OCI-M1 (cell line): Measurements from ENCODE around the gene ERC2.

Experiments used
- DNase-seq: peaks from one replicate; lab custom pipeline; 2025; lab: John Stamatoyannopoulos, UW

ERC2 gene

GRCh38 chr3:55492976-55493375 lies 975.3 kb downstream of the ERC2 start:
- no peak for DNase-seq

DNA sequence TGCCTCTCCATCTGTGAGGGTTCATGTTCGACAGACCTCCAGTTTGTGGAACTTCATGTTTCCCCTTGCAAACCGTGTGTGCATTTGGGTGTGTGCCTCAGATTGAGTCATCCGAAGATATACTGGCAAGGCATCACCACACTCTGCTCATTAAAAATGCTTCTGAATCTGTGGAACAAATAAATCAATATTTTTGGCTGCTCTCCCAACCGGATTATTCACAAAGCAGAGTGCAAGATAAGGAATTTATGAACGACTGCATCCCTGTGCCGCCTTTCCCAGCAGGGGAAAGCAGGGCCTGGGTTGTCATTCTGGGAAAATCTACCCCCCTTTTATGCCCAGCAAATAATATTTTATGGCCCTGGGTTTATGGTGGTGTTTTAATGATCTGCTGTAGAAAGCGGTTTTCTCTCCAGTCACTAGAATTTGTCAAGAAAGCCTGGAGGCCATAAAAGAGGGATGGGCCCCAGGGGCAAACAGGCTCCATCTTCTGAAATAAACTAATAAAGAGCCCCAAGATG lies 976.9 kb downstream of the ERC2 start:
- DNase-seq: no peak

- no peak for DNase-seq
Measured at GRCh38 chr3:55490276-55490913, 977.9 kb downstream of the ERC2 start.

DNA sequence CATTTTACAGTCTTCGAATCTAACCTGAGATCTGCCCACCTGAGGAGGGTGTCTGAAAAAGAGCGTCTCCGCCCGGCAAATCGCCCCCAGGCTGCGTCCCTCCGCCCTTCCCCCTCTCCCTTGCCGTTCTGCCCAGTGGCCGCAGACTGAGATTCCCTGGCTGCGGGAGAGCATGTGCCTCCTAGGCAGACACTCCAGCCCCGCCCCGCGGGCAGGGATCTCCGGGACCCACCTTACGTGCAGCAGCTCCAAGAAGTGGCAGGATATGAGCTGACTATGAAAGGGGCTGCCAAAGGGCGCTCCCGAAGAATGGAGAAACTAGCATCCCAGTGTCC lies 978.5 kb downstream of the ERC2 start:
- no peak for DNase-seq

- no peak for DNase-seq
Measured at GRCh38 chr3:55488398-55489055, 979.7 kb downstream of the ERC2 start.

DNA sequence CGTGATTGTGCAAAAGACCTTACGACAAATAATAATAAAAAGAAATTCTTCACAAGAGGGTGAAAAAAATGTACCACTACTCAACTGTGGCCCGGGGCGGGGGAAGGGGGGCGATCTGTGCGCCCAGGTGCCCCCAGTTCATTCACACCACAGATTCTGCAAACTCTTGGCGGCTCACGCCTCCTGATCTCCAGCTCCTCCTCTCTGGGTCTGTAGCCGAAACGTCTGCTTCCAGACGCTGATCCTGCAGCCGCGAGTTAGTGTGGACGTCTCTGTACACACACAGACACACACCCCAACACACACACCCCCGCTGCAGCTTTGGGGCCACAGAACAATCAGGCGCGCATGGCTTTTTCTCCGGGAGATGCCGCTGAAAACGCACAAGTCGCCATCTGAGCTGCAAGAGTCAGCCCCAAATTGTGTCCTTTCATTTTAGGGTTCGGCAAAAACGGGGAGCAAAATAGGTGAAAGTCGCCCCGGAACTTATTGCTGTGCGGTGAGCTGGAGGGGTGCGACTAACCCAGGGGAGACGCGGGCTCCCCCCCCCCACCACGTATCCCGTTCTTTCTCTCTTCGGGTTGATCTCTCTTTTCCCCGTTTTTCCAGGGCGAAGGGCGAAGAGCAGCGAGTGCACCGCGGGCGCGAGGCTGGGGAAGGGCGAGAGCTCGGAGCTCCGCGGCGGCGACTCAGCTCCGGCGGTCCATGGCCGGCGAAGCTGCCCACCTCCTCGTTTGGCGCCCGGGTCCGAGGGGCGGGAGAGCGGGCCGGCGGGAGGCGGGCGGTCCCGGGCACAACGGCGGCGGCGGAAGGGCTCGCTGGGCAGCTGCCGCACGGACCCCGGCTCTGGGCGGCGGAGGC lies 980.7 kb downstream of the ERC2 start:
- no peak for DNase-seq

- no peak for DNase-seq
Measured at GRCh38 chr3:55486857-55487380, 981.3 kb downstream of the ERC2 start, which contains the start of gene WNT5A. TSS of gene WNT5A (minus strand) at chr3:55487306. CDS start at chr3:55486985, 321 bp downstream.

DNA sequence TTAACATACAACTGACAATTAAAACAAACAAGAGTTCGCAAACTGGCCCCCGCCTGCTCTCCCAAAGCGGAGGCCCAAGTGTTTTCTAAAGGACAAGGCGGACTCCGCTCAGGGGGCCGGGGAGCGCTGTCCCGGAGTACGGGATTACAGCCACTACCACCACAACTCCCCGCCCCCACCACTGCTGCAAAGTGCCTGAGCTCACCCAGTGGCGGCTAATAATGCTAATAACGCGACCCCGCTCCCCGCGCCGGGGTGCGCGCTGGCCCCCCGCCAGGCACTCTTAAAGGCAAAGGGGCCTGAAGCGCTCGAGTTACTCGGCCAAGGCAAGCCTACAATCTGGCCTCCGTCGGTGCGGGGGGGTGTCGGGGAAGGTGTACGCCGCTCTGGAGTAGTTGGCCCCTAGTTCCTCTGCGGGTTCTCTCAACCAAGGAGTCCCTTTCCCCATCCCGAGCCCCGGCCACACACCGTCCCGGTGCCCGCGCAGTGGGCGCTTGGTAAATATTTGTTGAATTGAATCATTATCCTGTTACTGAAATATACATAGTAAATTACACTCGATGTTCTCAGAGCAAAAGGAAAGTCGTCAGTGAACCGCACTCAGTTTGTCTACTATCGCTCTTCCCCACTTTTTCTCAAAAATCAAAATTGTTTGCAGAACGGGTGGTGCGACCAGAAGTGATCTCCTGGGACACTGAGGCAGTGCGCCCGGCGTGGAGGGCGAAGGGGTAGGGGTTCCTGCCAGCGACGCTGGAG lies 982.0 kb downstream of the ERC2 start:
- no peak for DNase-seq

GRCh38 chr3:55484801-55485791 lies 983.2 kb downstream of the ERC2 start:
- peak; percentile 8 for DNase-seq

GRCh38 chr3:55484191-55484689 lies 984.0 kb downstream of the ERC2 start:
- DNase-seq: no peak

DNA sequence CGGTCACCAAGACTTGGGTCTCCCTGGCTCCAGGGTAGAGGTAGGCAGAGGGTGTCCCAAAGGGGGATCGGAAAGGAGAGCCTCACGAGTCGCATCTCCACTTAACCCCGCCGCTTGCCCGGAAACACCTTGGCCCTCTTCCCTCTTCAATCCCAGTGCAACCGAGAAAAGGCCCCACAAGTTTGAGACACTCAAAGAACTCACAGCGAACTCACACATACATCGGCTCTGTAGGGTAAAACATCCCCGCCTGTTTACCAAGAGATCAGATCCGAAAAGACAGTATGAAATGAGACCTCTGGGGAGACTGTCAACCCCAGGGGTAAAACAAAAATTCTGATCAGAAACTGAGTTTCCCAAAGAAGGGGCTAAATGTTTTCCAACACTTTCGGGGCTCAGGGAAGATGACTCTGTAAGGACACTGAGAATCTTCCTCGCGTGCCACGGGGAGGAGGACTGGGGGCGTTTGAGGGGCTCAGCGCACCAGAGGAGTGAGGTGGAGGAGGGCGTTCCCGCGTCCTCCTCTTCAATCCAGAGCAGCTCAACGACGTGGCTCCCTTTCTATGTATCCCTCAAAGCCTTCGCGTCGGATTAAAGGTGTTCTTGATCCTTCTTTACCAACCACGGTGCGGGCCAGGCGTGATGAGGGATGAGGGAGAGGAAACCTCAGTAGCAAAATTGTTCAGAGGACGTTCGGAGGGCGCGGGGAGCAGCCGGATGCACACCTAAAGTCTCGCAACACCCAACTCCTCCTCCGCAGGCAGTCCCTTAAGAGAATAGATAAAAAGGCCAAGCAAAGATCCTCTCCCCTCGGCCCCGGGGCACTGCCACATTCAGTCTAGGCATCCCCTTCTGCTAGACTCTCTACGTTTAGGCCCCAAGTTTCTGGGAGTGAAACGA lies 984.8 kb downstream of the ERC2 start:
- DNase-seq: no peak

- no peak for DNase-seq
Measured at GRCh38 chr3:55482496-55483195, 985.6 kb downstream of the ERC2 start.

- DNase-seq: no peak
Measured at GRCh38 chr3:55481744-55482495, 986.3 kb downstream of the ERC2 start.

- no peak for DNase-seq
Measured at GRCh38 chr3:55480911-55481743, 987.1 kb downstream of the ERC2 start.

- no peak for DNase-seq
Measured at GRCh38 chr3:55477306-55478303, 990.7 kb downstream of the ERC2 start.

- DNase-seq: no peak
Measured at GRCh38 chr3:55476515-55476914, 991.8 kb downstream of the ERC2 start.
